ENCODE data around the gene RNF113A. TPM values are rescaled to one million over a fixed set of nuclear protein-coding genes. Genes with fewer than 3 reads are reported as not detected.
"Not testable (repeated sequence)": the region's sequence is repeated elsewhere in the genome, so short reads cannot be mapped to it uniquely, and the experiment has no call there.

The RNF113A gene
- total RNA-seq, result 10.1 TPM
- long read RNA-seq, transcript RNF113A-201 (1 exons, 1,353 nt), result major isoform, 39 of 39 reads
- long read RNA-seq, partial matches to known transcripts, result 0 of 39 reads
- long read RNA-seq, other reads (novel, unspliced or antisense), result 0 of 39 reads

- DNase-seq (ENCODE audit: low spot score), result peak; percentile 93
Observed at GRCh38 chrX:119871599-119872395, at the start of gene RNF113A, which contains the start of gene NDUFA1. RNF113A (minus strand) TSS chrX:119871733; CDS start chrX:119871613, 120 bp downstream. NDUFA1 (plus strand) TSS chrX:119871832; CDS start chrX:119871912, 80 bp downstream.

GRCh38 chrX:119919835-119920585 is 48.5 kb upstream of the RNF113A start:
- no peak for DNase-seq (ENCODE audit: low spot score)

GRCh38 chrX:119917877-119918276 is 46.3 kb upstream of the RNF113A start:
- peak; percentile 24 for DNase-seq (ENCODE audit: low spot score)

GRCh38 chrX:119916310-119916709 is 44.8 kb upstream of the RNF113A start:
- DNase-seq (ENCODE audit: low spot score), result peak; percentile 22

- DNase-seq (ENCODE audit: low spot score), result no peak
Observed at GRCh38 chrX:119900976-119901375, 29.4 kb upstream of the RNF113A start.

GRCh38 chrX:119899125-119899524 is 27.6 kb upstream of the RNF113A start:
- no peak for DNase-seq (ENCODE audit: low spot score)

GRCh38 chrX:119895843-119896326 is 24.4 kb upstream of the RNF113A start, which contains the start of gene AKAP14:
AKAP14 (plus strand) TSS chrX:119895893; CDS start chrX:119903224, 7,331 bp downstream.
- DNase-seq (ENCODE audit: low spot score), result no peak

GRCh38 chrX:119891961-119892692 is 20.6 kb upstream of the RNF113A start:
- DNase-seq (ENCODE audit: low spot score), result not testable (repeated sequence)

- not testable (repeated sequence) for DNase-seq (ENCODE audit: low spot score)
Observed at GRCh38 chrX:119890626-119891025, 19.1 kb upstream of the RNF113A start.

- DNase-seq (ENCODE audit: low spot score), result peak; percentile 89
Observed at GRCh38 chrX:119887721-119888425, 16.3 kb upstream of the RNF113A start.

- peak; percentile 8 for DNase-seq (ENCODE audit: low spot score)
Observed at GRCh38 chrX:119885554-119886428, 14.3 kb upstream of the RNF113A start.

GRCh38 chrX:119880552-119881437 is 9.3 kb upstream of the RNF113A start:
- no peak for DNase-seq (ENCODE audit: low spot score)

- DNase-seq (ENCODE audit: low spot score), result no peak
Observed at GRCh38 chrX:119880076-119880475, 8.5 kb upstream of the RNF113A start.

- DNase-seq (ENCODE audit: low spot score), result no peak
Observed at GRCh38 chrX:119878740-119879139, 7.2 kb upstream of the RNF113A start.

- no peak for DNase-seq (ENCODE audit: low spot score)
Observed at GRCh38 chrX:119871245-119871598, 311 bp downstream of the RNF113A start.

- no peak for DNase-seq (ENCODE audit: low spot score)
Observed at GRCh38 chrX:119870626-119871131, 854 bp downstream of the RNF113A start.

GRCh38 chrX:119853444-119853843 is 18.1 kb downstream of the RNF113A start:
- no peak for DNase-seq (ENCODE audit: low spot score)

Data from mesenteric fat pad (tissue), 1 donor.